Neuronal stem cell (in vitro differentiated cells): Measurements from ENCODE around the gene LCA5L.
"Not testable (repeated sequence)": the region's sequence is repeated elsewhere in the genome, so short reads cannot be mapped to it uniquely, and the experiment has no call there.

ENCODE experiments used
- DNase-seq: peaks from one replicate; pipeline ENCODE4 v3.0.0-alpha.2; 2013; ENCODE audit warnings: low spot score
- H2AFZ ChIP-seq: one replicate; pipeline ENCODE4 v1.6.1; 2013; ENCODE audit warnings: mild to moderate bottlenecking, low read length, inconsistent platforms
- H2AK5ac ChIP-seq: 2 replicates; pipeline ENCODE4 v1.6.1; 2013; ENCODE audit warnings: low read depth, mild to moderate bottlenecking, inconsistent platforms, low read length, moderate library complexity, mixed read lengths
- H2BK120ac ChIP-seq: 2 replicates; pipeline ENCODE4 v1.6.1; 2013; ENCODE audit warnings: low read depth, mild to moderate bottlenecking, inconsistent platforms, low read length, moderate library complexity, mixed read lengths
- H2BK12ac ChIP-seq: one replicate; pipeline ENCODE4 v1.6.1; 2013; ENCODE audit warnings: low read length, inconsistent platforms
- H2BK15ac ChIP-seq: 2 replicates; pipeline ENCODE4 v1.6.1; 2013; ENCODE audit warnings: mild to moderate bottlenecking, low read length, inconsistent platforms, mixed read lengths
- H2BK5ac ChIP-seq: one replicate; pipeline ENCODE4 v1.6.1; 2013; ENCODE audit warnings: inconsistent platforms, mild to moderate bottlenecking, low read length, moderate library complexity
- H3K14ac ChIP-seq: one replicate; pipeline ENCODE4 v1.6.1; 2013; ENCODE audit warnings: low read length, inconsistent platforms
- H3K18ac ChIP-seq: 2 replicates; pipeline ENCODE4 v1.6.1; 2013; ENCODE audit warnings: low read length, inconsistent platforms
- H3K23ac ChIP-seq: 2 replicates; pipeline ENCODE4 v1.6.1; 2013; ENCODE audit warnings: low read depth, mild to moderate bottlenecking, mixed read lengths, low read length, inconsistent platforms; ENCODE audit not compliant: poor library complexity
- H3K27ac ChIP-seq: replicated peaks from 3 replicates; pipeline ENCODE4 v1.5.1; 2013; ENCODE audit warnings: low read length, inconsistent platforms
- H3K27me3 ChIP-seq, 3 experiments: 2 replicates each; pipeline ENCODE4 v1.6.1; 2013; ENCODE audit warnings: low read length in 3 of 3, mild to moderate bottlenecking in 2 of 3, inconsistent platforms in 1 of 3, low read depth in 1 of 3, mixed read lengths in 1 of 3, moderate library complexity in 1 of 3; ENCODE audit not compliant: control insufficient read depth in 3 of 3, insufficient read depth in 3 of 3
- H3K36me3 ChIP-seq, 2 donors: replicated peaks in 1 of 2; 2 replicates each; pipeline ENCODE4 v1.6.1; 2013; ENCODE audit warnings: low read length in 2 of 2; ENCODE audit not compliant: control insufficient read depth in 2 of 2, insufficient read depth in 2 of 2
- H3K4ac ChIP-seq: 2 replicates; pipeline ENCODE4 v1.6.1; 2013; ENCODE audit warnings: inconsistent platforms, mild to moderate bottlenecking, low read length, moderate library complexity
- H3K4me1 ChIP-seq, 2 donors: 1 replicate in 1 of 2; 2 replicates in 1 of 2; pipeline ENCODE4 v1.6.1; 2013; ENCODE audit warnings: low read length in 2 of 2, low read depth in 1 of 2; ENCODE audit not compliant: control insufficient read depth in 2 of 2, insufficient read depth in 1 of 2
- H3K4me2 ChIP-seq: one replicate; pipeline ENCODE4 v1.6.1; 2013; ENCODE audit warnings: mild to moderate bottlenecking, low read length, inconsistent platforms; ENCODE audit not compliant: insufficient read depth, poor library complexity, severe bottlenecking
- H3K4me3 ChIP-seq, 2 donors: 2 replicates each; pipeline ENCODE4 v1.5.1; 2013; ENCODE audit warnings: low read length in 2 of 2, mild to moderate bottlenecking in 2 of 2, inconsistent platforms in 1 of 2, moderate library complexity in 1 of 2
- H3K79me1 ChIP-seq: one replicate; pipeline ENCODE4 v1.6.1; 2013; ENCODE audit warnings: low read depth, mild to moderate bottlenecking, inconsistent platforms, low read length, moderate library complexity
- H3K9ac ChIP-seq: one replicate; pipeline ENCODE4 v1.6.1; 2013; ENCODE audit warnings: mild to moderate bottlenecking, low read depth, low read length, inconsistent platforms; ENCODE audit not compliant: poor library complexity
- H3K9me3 ChIP-seq, 2 donors: replicated peaks in 1 of 2; 2 replicates each; pipeline versions ENCODE3 to v1.6.1; 2013; ENCODE audit warnings: low read length in 2 of 2, mild to moderate bottlenecking in 2 of 2, inconsistent platforms in 1 of 2, low read depth in 1 of 2, mixed read lengths in 1 of 2, moderate library complexity in 1 of 2; ENCODE audit not compliant: control insufficient read depth in 2 of 2, insufficient read depth in 1 of 2
- H4K8ac ChIP-seq: one replicate; pipeline ENCODE4 v1.6.1; 2013; ENCODE audit warnings: low read depth, mild to moderate bottlenecking, inconsistent platforms, low read length, moderate library complexity
- H4K91ac ChIP-seq: one replicate; pipeline ENCODE4 v1.6.1; 2013; ENCODE audit warnings: low read length, low read depth, mild to moderate bottlenecking, inconsistent platforms; ENCODE audit not compliant: poor library complexity
- WGBS, 2 donors: extraction: QIAGEN DNeasy Blood & Tissue Kit; methylation state at CpG; one replicate each; pipeline ENCODE4 v1.1.7; 2013; ENCODE audit warnings: missing lambda C conversion rate in 2 of 2, mixed read lengths in 1 of 2; ENCODE audit not compliant: insufficient read length in 2 of 2, insufficient replicate concordance in 1 of 2; ENCODE audit errors: extremely low coverage in 2 of 2; 5-methylcytosine and 5-hydroxymethylcytosine counted together

Gene LCA5L

GRCh38 chr21:39422527-39423241, 22.9 kb downstream of the LCA5L start:
- Histone ChIP-seq H3K27ac (no peak overlapping the region), H3K23ac (no peak overlapping the region), H3K36me3 (no peaks in the 10 kb centered on the region), H2AK5ac (no peak overlapping the region), H3K18ac (no peak overlapping the region), H3K4me2 (no peak overlapping the region), H3K9me3 (no peaks in the 10 kb centered on the region), H3K4ac (no peak overlapping the region), H3K9ac (no peak overlapping the region), H2BK12ac (no peak overlapping the region), H4K8ac (no peak overlapping the region), H2BK5ac (no peak overlapping the region), H3K79me1 (no peaks in the 10 kb centered on the region), H3K14ac (no peak overlapping the region), H2BK15ac (no peak overlapping the region), H3K4me3 (no peak overlapping the region), H3K27me3 (no peaks in the 10 kb centered on the region), H3K4me1 (peaks cover 3 to 5% of the 10 kb centered on the region in 2 donors), H2AFZ (peak overlapping the region; percentile 63), H2BK120ac (no peak overlapping the region), H4K91ac (no peak overlapping the region)
- WGBS, 2 donors = no CpG with 5 or more reads among the region's 5 CpGs
- no peak for DNase-seq

- H4K8ac ChIP-seq, H3K4me2 ChIP-seq, DNase-seq, H3K9me3 ChIP-seq, H3K9ac ChIP-seq, H3K14ac ChIP-seq, H3K27ac ChIP-seq, H4K91ac ChIP-seq, H3K79me1 ChIP-seq, H3K4me1 ChIP-seq, H2AK5ac ChIP-seq, H2BK120ac ChIP-seq, H3K27me3 ChIP-seq, H2BK15ac ChIP-seq, H3K4ac ChIP-seq, H3K4me3 ChIP-seq, H3K18ac ChIP-seq, H2AFZ ChIP-seq, H2BK12ac ChIP-seq, H2BK5ac ChIP-seq, H3K36me3 ChIP-seq, H3K23ac ChIP-seq: not testable (repeated sequence)
- WGBS, 2 donors = no CpG with 5 or more reads among the region's 5 CpGs
Observed at GRCh38 chr21:39419204-39419603, 26.4 kb downstream of the LCA5L start.

- no peak for DNase-seq
- H3K4me3 ChIP-seq = no peak overlapping the region
- H3K27me3 ChIP-seq = no peaks in the 10 kb centered on the region
- H4K8ac ChIP-seq = no peak overlapping the region
- H3K4me2 ChIP-seq = no peak overlapping the region
- H2BK5ac ChIP-seq = no peak overlapping the region
- no peaks in the 10 kb centered on the region for H3K79me1 ChIP-seq
- no peak overlapping the region for H2AK5ac ChIP-seq
- no peak overlapping the region for H3K27ac ChIP-seq
- no peaks in the 10 kb centered on the region for H3K4me1 ChIP-seq
- no peak overlapping the region for H3K9ac ChIP-seq
- no peak overlapping the region for H3K4ac ChIP-seq
- peaks cover 5 to 9% of the 10 kb centered on the region in 2 donors for H3K9me3 ChIP-seq
- H2AFZ ChIP-seq = no peak overlapping the region
- H2BK15ac ChIP-seq = no peak overlapping the region
- peaks cover 3 to 18% of the 10 kb centered on the region in 2 donors for H3K36me3 ChIP-seq
- no peak overlapping the region for H2BK120ac ChIP-seq
- H4K91ac ChIP-seq = no peak overlapping the region
- no CpG with 5 or more reads among the region's 2 CpGs for WGBS, 2 donors
- H3K14ac ChIP-seq = no peak overlapping the region
- H3K23ac ChIP-seq = no peak overlapping the region
- no peak overlapping the region for H2BK12ac ChIP-seq
- no peak overlapping the region for H3K18ac ChIP-seq
Observed at GRCh38 chr21:39406065-39406464, 39.5 kb downstream of the LCA5L start.

- WGBS, 2 donors = no CpG with 5 or more reads among the region's 8 CpGs
- H3K18ac ChIP-seq = no peak overlapping the region
- H4K91ac ChIP-seq = no peak overlapping the region
- H3K9me3 ChIP-seq = no peaks in the 10 kb centered on the region
- H3K4me1 ChIP-seq = no peaks in the 10 kb centered on the region
- no peak overlapping the region for H3K4me2 ChIP-seq
- no peak overlapping the region for H3K23ac ChIP-seq
- no peak overlapping the region for H2BK12ac ChIP-seq
- no peaks in the 10 kb centered on the region for H3K27me3 ChIP-seq
- H3K14ac ChIP-seq = no peak overlapping the region
- no peak overlapping the region for H3K27ac ChIP-seq
- no peak overlapping the region for H2AK5ac ChIP-seq
- H3K36me3 ChIP-seq = peaks cover 7 to 23% of the 10 kb centered on the region in 2 donors
- H2AFZ ChIP-seq = no peak overlapping the region
- H4K8ac ChIP-seq = no peak overlapping the region
- H3K79me1 ChIP-seq = no peaks in the 10 kb centered on the region
- no peak overlapping the region for H3K4ac ChIP-seq
- no peak overlapping the region for H2BK5ac ChIP-seq
- no peak for DNase-seq
- H3K4me3 ChIP-seq = no peak overlapping the region
- no peak overlapping the region for H2BK120ac ChIP-seq
- H3K9ac ChIP-seq = no peak overlapping the region
- no peak overlapping the region for H2BK15ac ChIP-seq
Observed at GRCh38 chr21:39400173-39400572, 45.4 kb downstream of the LCA5L start.
